WTC11 (cell line): ENCODE results near the gene CFAP251.

Experiments
- ELF4 ChIP-seq: sonication (generic); formaldehyde crosslinking; IDR thresholded peaks from 2 replicates; pipeline ENCODE4 v1.8.1; 2022; ENCODE audit warnings: low read depth, mild to moderate bottlenecking, moderate library complexity, missing genetic modification reagents
- FOXK1 ChIP-seq: sonication (generic); formaldehyde crosslinking; IDR thresholded peaks from 2 replicates; pipeline ENCODE4 v1.8.0; 2022; ENCODE audit warnings: mild to moderate bottlenecking, moderate library complexity, missing genetic modification reagents
- GTF2I ChIP-seq: fragments of 250-450 bp; sonication (Bioruptor Pico); conservative IDR thresholded peaks from 2 replicates; pipeline ENCODE4 v1.4.0; 2021; ENCODE audit warnings: mild to moderate bottlenecking
- JAZF1 ChIP-seq: fragments of 250-450 bp; sonication (Bioruptor Pico); IDR thresholded peaks from 2 replicates; pipeline ENCODE4 v1.9.0; 2021; ENCODE audit warnings: moderate library complexity, mild to moderate bottlenecking, inconsistent platforms
- JUN ChIP-seq: sonication (generic); formaldehyde crosslinking; IDR thresholded peaks from 2 replicates; pipeline ENCODE4 v1.8.0; 2023; ENCODE audit warnings: mild to moderate bottlenecking, missing genetic modification reagents
- MYBL2 ChIP-seq: sonication (generic); formaldehyde crosslinking; IDR thresholded peaks from 2 replicates; pipeline ENCODE4 v1.8.1; 2023; ENCODE audit warnings: mild to moderate bottlenecking, moderate library complexity, missing genetic modification reagents
- NR2C2 ChIP-seq: sonication (generic); formaldehyde crosslinking; IDR thresholded peaks from 2 replicates; pipeline ENCODE4 v1.8.0; 2022; ENCODE audit warnings: mild to moderate bottlenecking, missing genetic modification reagents
- TP53 ChIP-seq: sonication (generic); formaldehyde crosslinking; IDR thresholded peaks from 2 replicates; pipeline ENCODE4 v1.8.1; 2023; ENCODE audit warnings: mild to moderate bottlenecking, missing genetic modification reagents
- TF ChIP-seq, protein P1 (sequence below): sonication (generic); formaldehyde crosslinking; IDR thresholded peaks from 2 replicates; pipeline ENCODE4 v1.8.1; 2023; ENCODE audit warnings: mild to moderate bottlenecking, missing genetic modification reagents, borderline replicate concordance
- TF ChIP-seq, protein P2 (sequence below): fragments of 200-600 bp; IDR thresholded peaks from 2 replicates; pipeline ENCODE4 v1.8.0; 2022; ENCODE audit warnings: antibody characterized with exemption
- TF ChIP-seq, protein P3 (sequence below): sonication (generic); formaldehyde crosslinking; conservative IDR thresholded peaks from 2 replicates; pipeline ENCODE4 v1.8.1; 2022; ENCODE audit warnings: mild to moderate bottlenecking, missing genetic modification reagents
- TF ChIP-seq, protein P4 (sequence below): sonication (generic); formaldehyde crosslinking; IDR thresholded peaks from 2 replicates; pipeline ENCODE4 v1.8.0; 2022; ENCODE audit warnings: mild to moderate bottlenecking, missing genetic modification reagents
- TF ChIP-seq, protein P5 (sequence below): sonication (generic); formaldehyde crosslinking; IDR thresholded peaks from 2 replicates; pipeline ENCODE4 v1.8.1; 2022; ENCODE audit warnings: low read depth, mild to moderate bottlenecking, moderate library complexity, missing genetic modification reagents, borderline replicate concordance

DNA sequence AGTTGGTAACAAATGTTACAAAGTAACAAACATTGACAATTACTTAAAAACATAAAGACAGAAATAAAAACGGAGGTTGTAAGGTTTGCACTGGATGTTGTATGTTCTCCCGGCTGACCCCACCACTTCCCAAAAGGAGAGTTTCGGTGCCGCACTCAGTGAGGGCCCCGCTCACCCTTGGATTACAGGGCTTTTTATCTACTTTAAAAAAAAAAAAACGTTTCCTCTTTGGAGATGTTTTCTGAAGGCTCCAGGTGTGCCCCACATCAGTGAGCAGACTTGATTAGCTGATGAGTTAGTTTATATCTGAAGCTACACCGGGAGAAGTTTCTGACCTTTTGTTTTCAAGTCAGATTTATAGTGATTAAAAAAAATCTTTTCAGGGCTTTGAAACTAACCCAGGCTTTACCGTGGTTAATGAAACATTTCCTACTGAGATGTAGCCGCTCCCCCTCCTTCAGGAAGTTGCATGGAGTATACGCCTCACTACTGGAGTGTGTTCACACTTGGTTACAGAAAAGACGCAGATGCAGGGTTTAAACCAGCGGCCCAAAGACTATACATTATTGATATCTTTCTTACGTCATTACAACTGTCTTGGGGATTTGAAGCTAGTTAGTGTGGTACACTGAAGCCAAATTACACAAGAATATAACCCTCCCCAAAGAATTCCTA lies 65.3 kb downstream of the CFAP251 start:
- TF ChIP-seq, protein P1, sequence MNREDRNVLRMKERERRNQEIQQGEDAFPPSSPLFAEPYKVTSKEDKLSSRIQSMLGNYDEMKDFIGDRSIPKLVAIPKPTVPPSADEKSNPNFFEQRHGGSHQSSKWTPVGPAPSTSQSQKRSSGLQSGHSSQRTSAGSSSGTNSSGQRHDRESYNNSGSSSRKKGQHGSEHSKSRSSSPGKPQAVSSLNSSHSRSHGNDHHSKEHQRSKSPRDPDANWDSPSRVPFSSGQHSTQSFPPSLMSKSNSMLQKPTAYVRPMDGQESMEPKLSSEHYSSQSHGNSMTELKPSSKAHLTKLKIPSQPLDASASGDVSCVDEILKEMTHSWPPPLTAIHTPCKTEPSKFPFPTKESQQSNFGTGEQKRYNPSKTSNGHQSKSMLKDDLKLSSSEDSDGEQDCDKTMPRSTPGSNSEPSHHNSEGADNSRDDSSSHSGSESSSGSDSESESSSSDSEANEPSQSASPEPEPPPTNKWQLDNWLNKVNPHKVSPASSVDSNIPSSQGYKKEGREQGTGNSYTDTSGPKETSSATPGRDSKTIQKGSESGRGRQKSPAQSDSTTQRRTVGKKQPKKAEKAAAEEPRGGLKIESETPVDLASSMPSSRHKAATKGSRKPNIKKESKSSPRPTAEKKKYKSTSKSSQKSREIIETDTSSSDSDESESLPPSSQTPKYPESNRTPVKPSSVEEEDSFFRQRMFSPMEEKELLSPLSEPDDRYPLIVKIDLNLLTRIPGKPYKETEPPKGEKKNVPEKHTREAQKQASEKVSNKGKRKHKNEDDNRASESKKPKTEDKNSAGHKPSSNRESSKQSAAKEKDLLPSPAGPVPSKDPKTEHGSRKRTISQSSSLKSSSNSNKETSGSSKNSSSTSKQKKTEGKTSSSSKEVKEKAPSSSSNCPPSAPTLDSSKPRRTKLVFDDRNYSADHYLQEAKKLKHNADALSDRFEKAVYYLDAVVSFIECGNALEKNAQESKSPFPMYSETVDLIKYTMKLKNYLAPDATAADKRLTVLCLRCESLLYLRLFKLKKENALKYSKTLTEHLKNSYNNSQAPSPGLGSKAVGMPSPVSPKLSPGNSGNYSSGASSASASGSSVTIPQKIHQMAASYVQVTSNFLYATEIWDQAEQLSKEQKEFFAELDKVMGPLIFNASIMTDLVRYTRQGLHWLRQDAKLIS (CRISPR knock-in tag) = no peak
- TF ChIP-seq, protein P2, sequence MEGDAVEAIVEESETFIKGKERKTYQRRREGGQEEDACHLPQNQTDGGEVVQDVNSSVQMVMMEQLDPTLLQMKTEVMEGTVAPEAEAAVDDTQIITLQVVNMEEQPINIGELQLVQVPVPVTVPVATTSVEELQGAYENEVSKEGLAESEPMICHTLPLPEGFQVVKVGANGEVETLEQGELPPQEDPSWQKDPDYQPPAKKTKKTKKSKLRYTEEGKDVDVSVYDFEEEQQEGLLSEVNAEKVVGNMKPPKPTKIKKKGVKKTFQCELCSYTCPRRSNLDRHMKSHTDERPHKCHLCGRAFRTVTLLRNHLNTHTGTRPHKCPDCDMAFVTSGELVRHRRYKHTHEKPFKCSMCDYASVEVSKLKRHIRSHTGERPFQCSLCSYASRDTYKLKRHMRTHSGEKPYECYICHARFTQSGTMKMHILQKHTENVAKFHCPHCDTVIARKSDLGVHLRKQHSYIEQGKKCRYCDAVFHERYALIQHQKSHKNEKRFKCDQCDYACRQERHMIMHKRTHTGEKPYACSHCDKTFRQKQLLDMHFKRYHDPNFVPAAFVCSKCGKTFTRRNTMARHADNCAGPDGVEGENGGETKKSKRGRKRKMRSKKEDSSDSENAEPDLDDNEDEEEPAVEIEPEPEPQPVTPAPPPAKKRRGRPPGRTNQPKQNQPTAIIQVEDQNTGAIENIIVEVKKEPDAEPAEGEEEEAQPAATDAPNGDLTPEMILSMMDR = no peak
- TF ChIP-seq FOXK1 (no peak), MYBL2 (CRISPR knock-in tag) (no peak), TP53 (CRISPR knock-in tag) (no peak), ELF4 (CRISPR knock-in tag) (no peak), NR2C2 (CRISPR knock-in tag) (no peak), JAZF1 (CRISPR knock-in tag) (no peak), JUN (CRISPR knock-in tag) (no peak), GTF2I (CRISPR knock-in tag) (no peak)
- TF ChIP-seq, protein P3, sequence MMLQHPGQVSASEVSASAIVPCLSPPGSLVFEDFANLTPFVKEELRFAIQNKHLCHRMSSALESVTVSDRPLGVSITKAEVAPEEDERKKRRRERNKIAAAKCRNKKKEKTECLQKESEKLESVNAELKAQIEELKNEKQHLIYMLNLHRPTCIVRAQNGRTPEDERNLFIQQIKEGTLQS (CRISPR knock-in tag) = no peak
- TF ChIP-seq, protein P4, sequence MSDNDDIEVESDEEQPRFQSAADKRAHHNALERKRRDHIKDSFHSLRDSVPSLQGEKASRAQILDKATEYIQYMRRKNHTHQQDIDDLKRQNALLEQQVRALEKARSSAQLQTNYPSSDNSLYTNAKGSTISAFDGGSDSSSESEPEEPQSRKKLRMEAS (CRISPR knock-in tag) = no peak
- TF ChIP-seq, protein P5, sequence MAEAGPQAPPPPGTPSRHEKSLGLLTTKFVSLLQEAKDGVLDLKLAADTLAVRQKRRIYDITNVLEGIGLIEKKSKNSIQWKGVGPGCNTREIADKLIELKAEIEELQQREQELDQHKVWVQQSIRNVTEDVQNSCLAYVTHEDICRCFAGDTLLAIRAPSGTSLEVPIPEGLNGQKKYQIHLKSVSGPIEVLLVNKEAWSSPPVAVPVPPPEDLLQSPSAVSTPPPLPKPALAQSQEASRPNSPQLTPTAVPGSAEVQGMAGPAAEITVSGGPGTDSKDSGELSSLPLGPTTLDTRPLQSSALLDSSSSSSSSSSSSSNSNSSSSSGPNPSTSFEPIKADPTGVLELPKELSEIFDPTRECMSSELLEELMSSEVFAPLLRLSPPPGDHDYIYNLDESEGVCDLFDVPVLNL (CRISPR knock-in tag) = no peak
